Measurements from ENCODE around the gene RETREG2. TPM values are rescaled to one million over a fixed set of nuclear protein-coding genes. Genes with fewer than 3 reads are reported as not detected.
A peak's percentile ranks its signal among the peaks of the same experiment; 100 is the strongest.

Gene RETREG2
- total and polyA plus RNA-seq, 2 of the 4 experiments (the other 2 are of a cell fraction) = 45.2 to 51.1 TPM

GRCh38 chr2:219182331-219183150 is 4.5 kb downstream of the RETREG2 start:
- no peak overlapping the region for H2AFZ ChIP-seq (replicated peaks; ENCODE audit: low read length, poor library complexity)
- H3K18ac ChIP-seq (ENCODE audit: low read depth, low read length) = no peak overlapping the region
- H3K27me3 ChIP-seq (ENCODE audit: control insufficient read depth, insufficient read depth, low read length) = no peaks in the 10 kb centered on the region
- H2BK120ac ChIP-seq (ENCODE audit: low read depth, low read length) = no peak overlapping the region
- no peak overlapping the region for H3K9ac ChIP-seq (ENCODE audit: low read depth, low read length)
- no peak overlapping the region for H2BK15ac ChIP-seq (ENCODE audit: low read depth, low read length)
- peaks cover 14% of the 10 kb centered on the region; the same call in 1 of the 2 replicates for H4K20me1 ChIP-seq (ENCODE audit: insufficient read depth, low read length)
- in situ Hi-C loops (cut with MboI; ENCODE audit: low sequenced_read_pairs) = no loop called here
- no peak overlapping the region for H3K4me3 ChIP-seq (ENCODE audit: insufficient read depth, low read depth, low read length)
- H2AK5ac ChIP-seq (ENCODE audit: low read depth, low read length) = no peak overlapping the region
- H3K4ac ChIP-seq (ENCODE audit: low read depth, low read length) = no peak overlapping the region
- no peak overlapping the region for H4K91ac ChIP-seq (ENCODE audit: insufficient read depth, low read depth, low read length)
- H3K9me3 ChIP-seq (ENCODE audit: control insufficient read depth, insufficient read depth, low read length) = no peaks in the 10 kb centered on the region
- intact Hi-C loops (cut with micrococcal nuclease) = no loop called here
- H3K23ac ChIP-seq (ENCODE audit: low read depth, low read length) = no peak overlapping the region
- no peak for ATAC-seq (ENCODE audit: low read depth)
- H4K8ac ChIP-seq (ENCODE audit: low read depth in 2 of 2, low read length in 2 of 2) = no peak overlapping the region
- ChIA-PET POLR2A (ENCODE audit: unreplicated experiment) (no interaction called here), CTCF (no interaction called here)
- no peak overlapping the region for H4K5ac ChIP-seq (ENCODE audit: low read depth, low read length)
- 46% methylated on average over 2 of the region's 8 CpGs; no CpG with 5 or more reads in 1 of the 2 experiments for WGBS, 2 experiments (ENCODE audit: extremely low coverage in 2 of 2, insufficient read length in 1 of 2)
- no peak overlapping the region for H3K14ac ChIP-seq (replicated peaks; ENCODE audit: low read depth, low read length)
- H3K27ac ChIP-seq (ENCODE audit: insufficient read depth, low read length) = no peak overlapping the region
- 0 out of 2 replicates have a peak, but pooled peaks cover 2% of the 10 kb centered on the region for H3K9me1 ChIP-seq (ENCODE audit: insufficient read depth, low read length)
- H3K79me1 ChIP-seq (ENCODE audit: low read depth in 1 of 2, low read length in 2 of 2) = peaks cover 28 to 34% of the 10 kb centered on the region in 2 experiments
- dilution Hi-C loops (cut with HindIII; ENCODE audit: low sequenced_read_pairs, unreplicated experiment) = no loop called here
- H3K4me2 ChIP-seq (ENCODE audit: low read depth, low read length) = no peak overlapping the region
- no peak overlapping the region for H2BK5ac ChIP-seq (ENCODE audit: low read depth, low read length, poor library complexity, severe bottlenecking)
- H3K36me3 ChIP-seq (ENCODE audit: control insufficient read depth, insufficient read depth, low read length) = peaks cover 43% of the 10 kb centered on the region
- peak overlapping the region; percentile 34 for H2AK9ac ChIP-seq (replicated peaks; ENCODE audit: low read depth, low read length, poor library complexity)
- no peak overlapping the region for H3K56ac ChIP-seq (ENCODE audit: extremely low read depth, insufficient read depth, low read length)
- no TSS peak for BruUV-seq (replicated peaks)
- no peak for DNase-seq
- 0 out of 2 replicates have a peak, but pooled peaks cover 3% of the 10 kb centered on the region for H3K4me1 ChIP-seq (ENCODE audit: control insufficient read depth, insufficient read depth, low read length)
- no peak overlapping the region for H2BK20ac ChIP-seq (ENCODE audit: low read depth, low read length)
- TF ChIP-seq RAD21 (IDR thresholded peaks at IDR 0.05; ENCODE audit: low read length) = no peak
- TF ChIP-seq MAFK (IDR thresholded peaks at IDR 0.05; ENCODE audit: low read depth, low read length) = no peak
- no peak for TF ChIP-seq USF2 (IDR thresholded peaks at IDR 0.05; ENCODE audit: low read depth, low read length)

All from IMR-90 (cell line).